ENCODE data around the gene F2R. TPM values are rescaled to one million over a fixed set of nuclear protein-coding genes. Genes with fewer than 3 reads are reported as not detected.

The F2R gene
- total RNA-seq, 1 donor from 2014 or later: 53.8 TPM

- Mint-ChIP-seq H3K27ac (peak overlapping the region; percentile 27), H3K9me3 (no peaks in the 10 kb centered on the region), H3K4me1 (peaks cover 7% of the 10 kb centered on the region), H3K27me3 (ENCODE audit: insufficient read depth, low read depth) (peaks cover 5% of the 10 kb centered on the region), H3K4me3 (no peak overlapping the region), H3K36me3 (no peaks in the 10 kb centered on the region)
- TF ChIP-seq CTCF (IDR thresholded peaks at IDR 0.05) (no peak), EZH2 (IDR thresholded peaks at IDR 0.05) (no peak), EZH2phosphoT487 (IDR thresholded peaks at IDR 0.05) (no peak)
- Histone ChIP-seq H3K27ac (no peak overlapping the region), H3F3A (ENCODE audit: low read depth) (peaks cover 12% of the 10 kb centered on the region), H3K4me3 (no peak overlapping the region), H3K79me2 (ENCODE audit: low read depth) (no peaks in the 10 kb centered on the region), H3K9me3 (ENCODE audit: low read depth) (no peaks in the 10 kb centered on the region), H3K4me1 (peaks cover 10% of the 10 kb centered on the region), H3K9ac (no peak overlapping the region), H3K4me2 (no peak overlapping the region), H4K20me1 (ENCODE audit: low read depth) (no peaks in the 10 kb centered on the region), H3K36me3 (no peaks in the 10 kb centered on the region), H3K27me3 (no peaks in the 10 kb centered on the region), H2AFZ (replicated peaks) (peak overlapping the region; percentile 68)
- no peak for DNase-seq (ENCODE audit: low spot score)
These were observed 65.8 kb downstream of the F2R start for GRCh38 chr5:76781775-76782174.

GRCh38 chr5:76782444-76782843 is 66.5 kb downstream of the F2R start:
- peaks cover 7% of the 10 kb centered on the region for H3K27me3 Mint-ChIP-seq (ENCODE audit: insufficient read depth, low read depth)
- Histone ChIP-seq H3K9ac (no peak overlapping the region), H3K9me3 (ENCODE audit: low read depth) (no peaks in the 10 kb centered on the region), H3K4me3 (no peak overlapping the region), H3K79me2 (ENCODE audit: low read depth) (no peaks in the 10 kb centered on the region), H2AFZ (replicated peaks) (no peak overlapping the region), H3K27ac (no peak overlapping the region), H3K4me2 (no peak overlapping the region), H3K36me3 (no peaks in the 10 kb centered on the region), H3K27me3 (no peaks in the 10 kb centered on the region), H4K20me1 (ENCODE audit: low read depth) (no peaks in the 10 kb centered on the region), H3K4me1 (peaks cover 10% of the 10 kb centered on the region), H3F3A (ENCODE audit: low read depth) (peaks cover 12% of the 10 kb centered on the region)
- DNase-seq (ENCODE audit: low spot score): no peak
- H3K9me3 Mint-ChIP-seq: no peaks in the 10 kb centered on the region
- no peak overlapping the region for H3K27ac Mint-ChIP-seq
- H3K4me3 Mint-ChIP-seq: no peak overlapping the region
- TF ChIP-seq EZH2phosphoT487 (IDR thresholded peaks at IDR 0.05): no peak
- no peak for TF ChIP-seq EZH2 (IDR thresholded peaks at IDR 0.05)
- no peak for TF ChIP-seq CTCF (IDR thresholded peaks at IDR 0.05)
- H3K36me3 Mint-ChIP-seq: no peaks in the 10 kb centered on the region
- peaks cover 7% of the 10 kb centered on the region for H3K4me1 Mint-ChIP-seq

Small RNA genes within 50 kb of the gene (small RNA-seq; reads per million reads assigned to genes)
- gene RF02154 (not detected), gene RF02155 (not detected)

Other genes starting within 250 kb of the F2R start
- 3.6 and 4.3 TPM in 2 replicates for gene F2RL2, start 92.7 kb upstream of the F2R start, total RNA-seq (ENCODE audit: low replicate concordance)
- gene F2RL1, start 102.9 kb downstream of the F2R start, total RNA-seq (ENCODE audit: low replicate concordance): 9.3 and 10.6 TPM in 2 replicates
- gene S100Z, start 133.9 kb downstream of the F2R start, total RNA-seq (ENCODE audit: low replicate concordance): not detected in 2 replicates
- gene CRHBP, start 236.9 kb downstream of the F2R start, total RNA-seq (ENCODE audit: low replicate concordance): 0.09 and 0.51 TPM in 2 replicates